Astrocyte of the cerebellum (primary cell): ENCODE data around the gene KCNIP1.
A peak's percentile ranks its signal among the peaks of the same experiment; 100 is the strongest.

ENCODE experiments used
- DNase-seq: peaks from one replicate; pipeline ENCODE4 v3.0.0-alpha.2; 2011; ENCODE audit warnings: low read depth
- H3K4me3 ChIP-seq: 2 replicates; pipeline ENCODE4 v1.5.1; 2011; ENCODE audit warnings: mild to moderate bottlenecking, low read depth, low read length, moderate library complexity
- CTCF ChIP-seq: IDR thresholded peaks from 2 replicates; pipeline ENCODE4 v1.5.1; 2012; ENCODE audit warnings: low read length, low read depth, moderate library complexity, mild to moderate bottlenecking; ENCODE audit errors: missing control alignments
- in situ Hi-C: cut with HindIII; loops from 2 replicates; pipeline ENCODE4 v1.10.0; 2017; ENCODE audit warnings: low sequenced_read_pairs

KCNIP1 gene

GRCh38 chr5:170552621-170553115, 48.8 kb downstream of the KCNIP1 start:
- no peak overlapping the region for H3K4me3 ChIP-seq
- DNase-seq, result peak; percentile 92
- in situ Hi-C loops, result loop anchor here (25.0 kb wide), 1 partner anchor 90 kb away; no protein-coding TSS in a partner anchor
- TF ChIP-seq CTCF, result peak; percentile 27

GRCh38 chr5:170553218-170553617, 49.4 kb downstream of the KCNIP1 start:
- TF ChIP-seq CTCF, result no peak
- no peak overlapping the region for H3K4me3 ChIP-seq
- in situ Hi-C loops, result loop anchor here (25.0 kb wide), 1 partner anchor 91 kb away; no protein-coding TSS in a partner anchor
- no peak for DNase-seq

DNA sequence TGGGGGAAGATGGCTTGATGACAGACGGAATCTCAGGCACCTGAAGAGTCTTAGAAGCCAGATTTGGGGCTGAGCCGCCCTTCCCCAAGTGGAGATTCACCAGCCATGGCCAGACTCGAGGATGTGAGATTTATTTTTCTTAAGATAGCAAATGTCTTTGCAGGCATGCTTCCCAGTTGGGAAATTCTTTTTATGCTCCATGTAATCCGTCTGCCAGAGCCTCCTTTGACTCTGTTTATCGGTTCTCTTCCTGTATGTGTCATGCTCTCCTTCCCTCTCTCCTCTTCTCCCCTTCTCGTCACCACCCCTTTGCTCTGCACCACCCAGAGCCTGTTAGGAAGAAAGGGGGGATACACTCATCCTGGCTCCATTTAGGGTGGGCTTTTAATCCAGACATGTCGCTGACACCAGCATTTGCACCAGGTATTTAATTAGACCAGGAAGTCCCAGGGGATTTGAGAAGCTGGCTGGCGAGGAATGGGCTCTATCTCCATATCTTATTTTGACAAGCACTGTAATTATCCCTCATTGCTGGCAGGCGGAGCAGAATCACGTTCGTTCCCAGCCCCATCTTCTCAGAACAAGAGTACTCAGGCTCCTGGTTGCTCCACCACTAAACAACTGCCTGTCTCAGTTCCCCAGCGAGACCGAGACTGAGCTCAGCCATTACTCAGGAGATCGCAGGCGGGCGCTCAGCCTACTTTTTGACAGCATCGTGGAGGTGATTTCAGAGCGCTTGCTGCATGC, 50.9 kb downstream of the KCNIP1 start:
- no peak for TF ChIP-seq CTCF
- no peak for DNase-seq
- in situ Hi-C loops, result loop anchor here (25.0 kb wide), 1 partner anchor 92 kb away; no protein-coding TSS in a partner anchor
- no peak overlapping the region for H3K4me3 ChIP-seq

DNA sequence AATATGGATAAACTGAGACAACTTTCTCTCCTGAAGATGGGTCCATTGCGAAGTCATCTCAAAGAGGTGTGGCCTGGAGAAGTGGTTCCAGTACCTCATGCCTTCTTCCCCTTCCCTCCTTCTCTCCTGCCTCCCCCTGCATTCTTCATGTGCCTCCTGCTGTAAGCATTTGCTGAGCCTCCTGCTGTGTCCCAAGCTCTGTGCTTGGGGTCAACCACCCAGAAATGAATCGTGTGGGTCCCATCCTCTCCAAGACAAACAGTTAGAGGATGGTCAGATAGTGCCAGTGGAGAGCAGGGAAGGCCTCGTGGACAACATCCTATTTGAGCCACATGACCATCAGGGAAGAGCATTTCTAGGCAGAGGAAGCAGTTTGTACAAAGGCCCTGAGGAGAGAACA, 53.5 kb downstream of the KCNIP1 start:
- H3K4me3 ChIP-seq, result no peak overlapping the region
- no peak for DNase-seq
- TF ChIP-seq CTCF, result no peak
- in situ Hi-C loops, result loop anchor here (25.0 kb wide), 1 partner anchor 95 kb away; no protein-coding TSS in a partner anchor

DNA sequence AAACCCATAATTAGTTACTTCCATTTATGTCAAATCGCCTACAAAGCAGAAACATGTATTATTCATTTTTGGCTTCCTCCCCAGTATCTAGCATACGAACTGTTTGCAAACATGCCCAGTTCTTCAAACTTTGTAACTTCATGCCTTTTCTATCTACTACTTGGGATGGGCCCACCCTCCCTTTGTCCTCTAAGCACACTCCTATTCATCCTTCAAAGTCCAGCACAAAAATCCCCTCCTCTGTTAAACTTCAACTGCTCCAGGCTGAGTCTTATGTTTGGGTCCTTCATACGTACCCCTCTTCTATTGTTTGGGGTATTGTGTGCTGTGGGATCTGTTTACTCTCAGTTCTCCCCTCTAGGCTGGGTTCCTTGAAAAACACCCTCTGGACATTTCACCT, 55.5 kb downstream of the KCNIP1 start:
- in situ Hi-C loops, result loop anchor here (25.0 kb wide), 1 partner anchor 97 kb away; no protein-coding TSS in a partner anchor

GRCh38 chr5:170560938-170561337, 57.1 kb downstream of the KCNIP1 start:
- in situ Hi-C loops, result loop anchor here (25.0 kb wide), 1 partner anchor 99 kb away; no protein-coding TSS in a partner anchor
- TF ChIP-seq CTCF, result no peak
- no peak for DNase-seq
- H3K4me3 ChIP-seq, result no peak overlapping the region

More for the DNA sequence above, 55.5 kb downstream of the KCNIP1 start:
- no peak for TF ChIP-seq CTCF
- no peak for DNase-seq
- no peak overlapping the region for H3K4me3 ChIP-seq
